ENCODE results near the gene SNRPD3.

DNA sequence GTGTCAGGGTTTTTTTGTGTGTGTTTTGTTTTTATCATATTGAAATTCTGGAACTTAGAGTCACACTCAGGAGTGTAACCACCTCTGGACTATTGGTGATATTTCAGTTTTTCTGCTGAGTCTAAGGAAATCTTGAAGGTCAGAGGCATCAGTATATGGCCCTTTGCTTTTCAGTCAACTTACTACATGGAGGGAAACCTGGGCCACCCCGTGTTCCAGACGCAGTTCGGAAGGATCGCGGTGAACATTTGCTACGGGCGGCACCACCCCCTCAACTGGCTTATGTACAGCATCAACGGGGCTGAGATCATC, 40.8 kb upstream of the SNRPD3 start:
- TF ChIP-seq, protein P1, sequence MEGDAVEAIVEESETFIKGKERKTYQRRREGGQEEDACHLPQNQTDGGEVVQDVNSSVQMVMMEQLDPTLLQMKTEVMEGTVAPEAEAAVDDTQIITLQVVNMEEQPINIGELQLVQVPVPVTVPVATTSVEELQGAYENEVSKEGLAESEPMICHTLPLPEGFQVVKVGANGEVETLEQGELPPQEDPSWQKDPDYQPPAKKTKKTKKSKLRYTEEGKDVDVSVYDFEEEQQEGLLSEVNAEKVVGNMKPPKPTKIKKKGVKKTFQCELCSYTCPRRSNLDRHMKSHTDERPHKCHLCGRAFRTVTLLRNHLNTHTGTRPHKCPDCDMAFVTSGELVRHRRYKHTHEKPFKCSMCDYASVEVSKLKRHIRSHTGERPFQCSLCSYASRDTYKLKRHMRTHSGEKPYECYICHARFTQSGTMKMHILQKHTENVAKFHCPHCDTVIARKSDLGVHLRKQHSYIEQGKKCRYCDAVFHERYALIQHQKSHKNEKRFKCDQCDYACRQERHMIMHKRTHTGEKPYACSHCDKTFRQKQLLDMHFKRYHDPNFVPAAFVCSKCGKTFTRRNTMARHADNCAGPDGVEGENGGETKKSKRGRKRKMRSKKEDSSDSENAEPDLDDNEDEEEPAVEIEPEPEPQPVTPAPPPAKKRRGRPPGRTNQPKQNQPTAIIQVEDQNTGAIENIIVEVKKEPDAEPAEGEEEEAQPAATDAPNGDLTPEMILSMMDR (IDR thresholded peaks at IDR 0.05) = no peak
- TF ChIP-seq POLR2AphosphoS5 (IDR thresholded peaks at IDR 0.05) = no peak
- TF ChIP-seq POLR2A (IDR thresholded peaks at IDR 0.05) = no peak
- no peak for TF ChIP-seq EP300 (IDR thresholded peaks at IDR 0.05)

All from stomach (tissue), 4 donors.